OCI-M2 (cell line): ENCODE measurements around the gene CCDC142.
"Not testable (repeated sequence)": the region's sequence is repeated elsewhere in the genome, so short reads cannot be mapped to it uniquely, and the experiment has no call there.

Experiments used
- DNase-seq: peaks from one replicate; lab custom pipeline; 2025; ENCODE audit not compliant: unreplicated experiment; lab: John Stamatoyannopoulos, UW

The CCDC142 gene

DNA sequence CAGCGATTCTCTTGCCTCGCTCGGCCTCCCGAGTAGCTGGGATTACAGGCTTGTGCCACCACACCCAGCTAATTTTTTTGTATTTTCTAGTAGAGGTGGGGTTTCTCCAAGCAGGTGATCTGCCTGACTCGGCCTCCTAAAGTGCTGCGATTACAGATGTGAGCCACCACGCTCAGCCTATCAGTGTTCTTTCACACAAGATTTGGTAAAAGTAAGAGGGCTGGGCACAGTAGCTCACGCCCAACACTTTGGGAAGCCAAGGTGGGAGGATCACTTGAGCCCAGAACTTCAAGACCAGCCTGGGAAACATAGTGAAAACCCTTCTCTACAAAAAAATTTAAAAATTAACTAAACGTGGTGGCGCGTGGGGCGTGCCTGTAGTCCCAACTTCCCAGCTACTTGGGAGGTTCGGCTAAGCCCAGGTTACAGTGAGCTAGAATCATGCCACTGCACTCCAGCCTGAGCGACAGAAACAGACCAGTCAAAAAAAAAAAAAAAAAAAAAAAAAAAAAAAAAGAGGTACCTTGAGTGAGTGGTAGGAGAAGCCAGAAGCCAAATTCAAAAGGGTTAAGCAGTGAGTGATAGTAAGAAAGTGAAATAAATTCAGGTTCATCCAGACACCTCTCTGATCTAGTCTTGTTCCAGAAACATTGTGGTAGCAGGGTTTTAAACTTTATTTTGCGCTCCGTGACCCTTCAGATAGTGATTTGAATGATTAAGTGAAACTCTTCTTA lies 11.3 kb downstream of the CCDC142 start:
- no peak for DNase-seq

DNA sequence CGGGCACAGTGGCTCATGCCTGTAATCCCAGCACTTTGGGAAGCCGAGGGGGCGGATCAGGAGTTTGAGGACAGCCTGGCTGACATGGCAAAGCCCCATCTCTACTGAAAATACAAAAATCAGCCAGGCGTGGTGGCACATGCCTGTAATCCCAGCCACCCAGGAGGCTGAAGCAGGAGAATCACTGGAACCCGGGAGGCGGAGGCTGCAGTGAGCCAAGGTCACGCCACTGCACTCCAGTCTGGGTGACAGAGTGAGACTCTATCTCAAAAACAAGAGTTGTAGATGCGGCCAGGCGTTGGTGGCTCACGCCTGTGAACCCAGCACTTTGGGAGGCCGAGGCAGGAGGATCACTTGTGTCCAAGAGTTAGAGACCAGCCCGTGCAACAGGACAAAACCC lies 12.1 kb downstream of the CCDC142 start:
- not testable (repeated sequence) for DNase-seq

- DNase-seq, result no peak
Measured at GRCh38 chr2:74464406-74464805, 18.4 kb downstream of the CCDC142 start.

DNA sequence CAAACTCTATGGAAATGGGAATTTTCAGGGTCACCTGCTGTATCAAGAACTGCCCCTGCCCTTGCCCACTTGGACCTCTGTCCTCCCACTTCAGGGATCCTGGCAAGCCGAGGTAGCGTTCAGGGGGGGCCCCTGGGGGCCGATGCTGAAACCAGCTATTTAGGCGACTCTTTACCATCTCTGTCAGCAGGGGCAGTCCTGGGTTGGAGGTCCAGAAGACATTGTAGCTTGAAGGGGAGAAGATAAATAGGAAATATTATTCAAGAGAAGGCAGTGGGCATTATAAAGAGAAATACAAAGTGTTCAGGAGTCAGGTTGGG lies 20.1 kb downstream of the CCDC142 start:
- DNase-seq, result no peak

GRCh38 chr2:74462054-74462785 lies 20.6 kb downstream of the CCDC142 start:
- no peak for DNase-seq

DNA sequence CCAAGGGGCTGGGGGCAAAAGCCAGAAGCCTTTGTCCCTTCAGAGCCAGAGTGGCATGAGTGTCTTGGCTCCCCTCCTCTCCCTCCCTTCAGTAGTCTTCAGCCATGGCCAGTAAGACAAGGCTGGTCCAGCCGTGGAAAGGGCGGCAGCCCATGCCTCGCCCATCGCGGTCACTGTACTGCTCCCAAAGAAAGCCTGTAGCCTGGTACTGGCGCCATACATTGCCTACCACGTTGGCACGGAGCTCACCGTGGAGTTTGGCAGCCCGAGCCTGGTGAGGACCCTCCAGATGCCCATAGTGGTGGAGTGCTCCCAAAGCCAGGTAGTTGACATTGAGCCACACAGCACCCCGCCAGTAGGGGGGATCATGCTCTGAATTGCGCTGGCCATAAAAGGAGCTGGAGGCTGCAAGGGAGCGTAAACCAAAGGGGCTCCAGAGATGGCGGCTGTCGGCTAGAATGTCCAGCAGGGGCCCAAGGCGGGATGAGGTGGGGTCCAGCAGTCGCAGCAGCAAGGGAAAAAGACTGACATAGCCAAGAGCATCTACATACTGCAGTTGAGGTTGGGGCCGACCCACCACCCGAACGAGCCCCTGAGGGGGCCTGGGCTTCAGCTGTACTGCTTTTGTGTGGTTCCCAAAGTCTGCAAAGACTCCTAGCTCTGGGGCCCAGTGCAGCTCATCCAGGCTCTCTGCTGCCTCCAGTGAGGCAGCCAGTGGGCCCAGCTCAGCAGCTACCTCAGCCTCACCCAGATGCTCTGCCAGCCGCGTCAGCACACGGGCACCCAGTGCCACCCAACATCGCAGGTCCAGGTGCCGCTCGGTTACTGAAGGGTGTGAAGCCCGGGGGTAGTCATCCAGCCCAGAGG lies 21.4 kb downstream of the CCDC142 start:
- no peak for DNase-seq

GRCh38 chr2:74460187-74460586 lies 22.6 kb downstream of the CCDC142 start:
- not testable (repeated sequence) for DNase-seq

GRCh38 chr2:74459503-74460118 lies 23.2 kb downstream of the CCDC142 start:
- DNase-seq, result not testable (repeated sequence)

DNA sequence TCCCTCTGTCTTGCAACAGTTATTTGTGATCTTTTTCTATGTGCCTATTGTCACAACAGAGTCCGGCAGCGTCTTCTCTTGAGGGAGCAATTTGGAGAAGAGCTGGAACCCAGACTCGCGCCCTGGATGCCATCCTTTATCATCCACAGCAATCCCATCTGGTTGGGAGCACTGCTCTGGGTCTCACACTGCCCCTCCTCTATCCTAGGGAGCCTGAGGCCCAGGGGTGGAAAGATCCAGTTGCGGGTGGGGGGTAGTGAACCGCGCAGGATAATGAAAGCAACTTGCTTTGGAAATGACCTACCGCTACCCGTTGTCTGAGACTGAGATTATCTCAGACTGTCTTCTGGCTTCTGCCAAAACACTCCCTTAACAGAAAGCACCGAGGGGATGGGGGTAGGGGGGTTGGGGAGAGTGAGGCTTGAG lies 23.8 kb downstream of the CCDC142 start:
- no peak for DNase-seq

GRCh38 chr2:74458132-74458937 lies 24.5 kb downstream of the CCDC142 start, which contains the start of gene WBP1:
TSS of gene WBP1 (plus strand) at chr2:74458438. CDS start at chr2:74458603, 165 bp downstream.
- peak; percentile 83 for DNase-seq

GRCh38 chr2:74457549-74458131 lies 25.2 kb downstream of the CCDC142 start:
- DNase-seq, result no peak

DNA sequence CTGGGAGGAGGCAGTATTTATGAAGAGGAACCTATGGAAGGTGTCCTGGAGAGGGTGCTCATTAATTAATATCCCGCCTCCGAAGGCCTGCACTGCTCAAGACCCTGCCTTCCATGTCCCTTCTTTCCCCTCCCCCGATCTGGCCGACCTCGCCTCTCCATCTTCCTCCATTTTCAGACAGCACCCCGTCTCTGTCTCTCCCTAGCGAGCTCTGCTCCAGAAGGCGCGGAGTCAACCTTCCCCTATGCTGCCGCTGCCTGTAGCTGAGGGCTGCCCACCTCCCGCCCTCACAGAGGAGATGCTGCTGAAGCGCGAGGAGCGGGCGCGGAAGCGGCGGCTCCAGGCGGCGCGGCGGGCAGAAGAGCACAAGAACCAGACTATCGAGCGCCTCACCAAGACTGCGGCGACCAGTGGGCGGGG lies 25.7 kb downstream of the CCDC142 start:
- no peak for DNase-seq

- DNase-seq, result peak; percentile 86
Measured at GRCh38 chr2:74454654-74455511, 27.9 kb downstream of the CCDC142 start, which contains the start of gene INO80B. TSS of gene INO80B (plus strand) at chr2:74455087. CDS start at chr2:74455117, 30 bp downstream.

- no peak for DNase-seq
Measured at GRCh38 chr2:74450570-74451190, 32.1 kb downstream of the CCDC142 start.

DNA sequence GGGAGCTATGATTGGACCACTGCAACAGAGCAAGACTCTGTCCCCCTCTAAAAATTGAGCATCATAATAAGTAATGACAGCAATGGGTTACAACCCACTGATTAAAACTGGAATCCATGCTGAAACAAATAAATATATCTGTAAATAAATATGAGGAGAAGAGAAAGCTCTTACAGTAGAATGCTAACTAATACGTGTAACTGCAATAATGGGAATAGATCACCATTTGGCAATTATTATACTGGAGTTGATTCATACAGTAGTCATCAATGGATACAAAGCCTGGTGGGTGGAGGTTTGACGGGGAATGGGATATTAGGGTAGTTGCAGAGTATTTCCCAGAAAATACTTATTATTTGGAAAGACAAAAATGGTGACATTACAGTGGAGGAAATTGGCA lies 34.0 kb downstream of the CCDC142 start:
- DNase-seq, result no peak

- no peak for DNase-seq
Measured at GRCh38 chr2:74447230-74447999, 35.4 kb downstream of the CCDC142 start.

GRCh38 chr2:74444498-74445318 lies 38.1 kb downstream of the CCDC142 start:
- no peak for DNase-seq
